WTC11 (cell line): ENCODE data around the gene CD80. TPM values are rescaled to one million over a fixed set of nuclear protein-coding genes. Genes with fewer than 3 reads are reported as not detected.

ENCODE experiments used
- ATAC-seq: fragments of 200-7000 bp; cut with Tn5 transposase; 2 replicates; pipeline ENCODE4 v1.10.0; 2021; ENCODE audit warnings: mild to moderate bottlenecking, moderate library complexity
- CTCF ChIA-PET: fragments of 300-600 bp; sonication (Branson Sonifier 250); formaldehyde crosslinking; loops from one replicate; lab custom pipeline; 2021; ENCODE audit warnings: antibody characterized with exemption; lab: Charles Lee
- POLR2A ChIA-PET: fragments of 350-600 bp; sonication (Branson Sonifier 250); formaldehyde crosslinking; loops from one replicate; lab custom pipeline; 2021; ENCODE audit warnings: antibody characterized with exemption; lab: Charles Lee
- DNase-seq: peaks from one replicate; pipeline ENCODE4 v3.0.0; 2021; ENCODE audit warnings: low spot score
- H3K27ac Mint-ChIP-seq: 2 replicates; pipeline ENCODE4 v1.8.0; 2021; ENCODE audit warnings: mixed read lengths
- H3K27me3 Mint-ChIP-seq: 2 replicates; pipeline ENCODE4 v1.8.0; 2021; ENCODE audit warnings: low read depth, mild to moderate bottlenecking, moderate library complexity, mixed read lengths
- H3K36me3 Mint-ChIP-seq: 2 replicates; pipeline ENCODE4 v1.8.0; 2021; ENCODE audit warnings: mixed read lengths
- H3K4me1 Mint-ChIP-seq: 2 replicates; pipeline ENCODE4 v1.8.0; 2022; ENCODE audit warnings: mixed read lengths
- H3K4me3 Mint-ChIP-seq: 2 replicates; pipeline ENCODE4 v1.8.0; 2021; ENCODE audit warnings: mild to moderate bottlenecking, moderate library complexity, mixed read lengths
- H3K9me3 Mint-ChIP-seq: 2 replicates; pipeline ENCODE4 v1.8.0; 2021; ENCODE audit warnings: mixed read lengths
- CDX4 ChIP-seq: fragments of 250-450 bp; sonication (Bioruptor Pico); IDR thresholded peaks from 2 replicates; pipeline ENCODE4 v1.9.0; 2021; ENCODE audit warnings: moderate library complexity, mild to moderate bottlenecking, inconsistent platforms, borderline replicate concordance
- CTCF ChIP-seq: fragments of 200-600 bp; IDR thresholded peaks from 2 replicates; pipeline ENCODE4 v1.8.0; 2022; ENCODE audit warnings: antibody characterized with exemption
- ESRRA ChIP-seq: sonication (generic); formaldehyde crosslinking; IDR thresholded peaks from 2 replicates; pipeline ENCODE4 v1.8.1; 2022; ENCODE audit warnings: mild to moderate bottlenecking, missing genetic modification reagents, borderline replicate concordance
- NFYB ChIP-seq: sonication (generic); formaldehyde crosslinking; conservative IDR thresholded peaks from 2 replicates; pipeline ENCODE4 v1.8.0; 2022; ENCODE audit warnings: low read depth, missing genetic modification reagents
- RELA ChIP-seq: sonication (generic); formaldehyde crosslinking; IDR thresholded peaks from 2 replicates; pipeline ENCODE4 v1.8.1; 2022; ENCODE audit warnings: missing genetic modification reagents, mild to moderate bottlenecking, borderline replicate concordance
- SMAD4 ChIP-seq: sonication (generic); formaldehyde crosslinking; IDR thresholded peaks from 2 replicates; pipeline ENCODE4 v1.8.0; 2022; ENCODE audit warnings: mild to moderate bottlenecking, missing genetic modification reagents
- STAT6 ChIP-seq: sonication (generic); formaldehyde crosslinking; conservative IDR thresholded peaks from 2 replicates; pipeline ENCODE4 v1.8.1; 2023; ENCODE audit warnings: mild to moderate bottlenecking, low read depth, missing genetic modification reagents, moderate library complexity
- USF1 ChIP-seq: sonication (generic); formaldehyde crosslinking; IDR thresholded peaks from 2 replicates; pipeline ENCODE4 v1.8.0; 2022; ENCODE audit warnings: mild to moderate bottlenecking, missing genetic modification reagents
- ZNF138 ChIP-seq: sonication (generic); formaldehyde crosslinking; conservative IDR thresholded peaks from 2 replicates; pipeline ENCODE4 v1.8.1; 2022; ENCODE audit warnings: mild to moderate bottlenecking, moderate library complexity, missing genetic modification reagents
- ZSCAN18 ChIP-seq: fragments of 250-450 bp; sonication (Bioruptor Pico); IDR thresholded peaks from 2 replicates; pipeline ENCODE4 v2.1.2; 2022; ENCODE audit warnings: mild to moderate bottlenecking, moderate library complexity
- total RNA-seq: library from RNA; stranded (reverse); gene quantifications from 3 replicates; pipeline ENCODE4 v1.2.3, GENCODE V29; 2021
- TF ChIP-seq, protein P1 (sequence below): sonication (generic); formaldehyde crosslinking; IDR thresholded peaks from 2 replicates; pipeline ENCODE4 v1.8.0; 2023; ENCODE audit warnings: missing genetic modification reagents, mild to moderate bottlenecking, borderline replicate concordance
- TF ChIP-seq, protein P2 (sequence below): sonication (generic); formaldehyde crosslinking; IDR thresholded peaks from 2 replicates; pipeline ENCODE4 v1.8.1; 2023; ENCODE audit warnings: mild to moderate bottlenecking, missing genetic modification reagents
- TF ChIP-seq, protein P3 (sequence below): sonication (generic); formaldehyde crosslinking; IDR thresholded peaks from 2 replicates; pipeline ENCODE4 v1.8.0; 2023; ENCODE audit warnings: missing genetic modification reagents
- TF ChIP-seq, protein P4 (sequence below): sonication (generic); formaldehyde crosslinking; IDR thresholded peaks from 2 replicates; pipeline ENCODE4 v1.8.0; 2022; ENCODE audit warnings: mild to moderate bottlenecking, missing genetic modification reagents

The CD80 gene
- total RNA-seq, 1 experiment from 2014 or later: 0.24 TPM

GRCh38 chr3:119558626-119559317, 642 bp downstream of the CD80 start (continued):
- TF ChIP-seq, protein P1, sequence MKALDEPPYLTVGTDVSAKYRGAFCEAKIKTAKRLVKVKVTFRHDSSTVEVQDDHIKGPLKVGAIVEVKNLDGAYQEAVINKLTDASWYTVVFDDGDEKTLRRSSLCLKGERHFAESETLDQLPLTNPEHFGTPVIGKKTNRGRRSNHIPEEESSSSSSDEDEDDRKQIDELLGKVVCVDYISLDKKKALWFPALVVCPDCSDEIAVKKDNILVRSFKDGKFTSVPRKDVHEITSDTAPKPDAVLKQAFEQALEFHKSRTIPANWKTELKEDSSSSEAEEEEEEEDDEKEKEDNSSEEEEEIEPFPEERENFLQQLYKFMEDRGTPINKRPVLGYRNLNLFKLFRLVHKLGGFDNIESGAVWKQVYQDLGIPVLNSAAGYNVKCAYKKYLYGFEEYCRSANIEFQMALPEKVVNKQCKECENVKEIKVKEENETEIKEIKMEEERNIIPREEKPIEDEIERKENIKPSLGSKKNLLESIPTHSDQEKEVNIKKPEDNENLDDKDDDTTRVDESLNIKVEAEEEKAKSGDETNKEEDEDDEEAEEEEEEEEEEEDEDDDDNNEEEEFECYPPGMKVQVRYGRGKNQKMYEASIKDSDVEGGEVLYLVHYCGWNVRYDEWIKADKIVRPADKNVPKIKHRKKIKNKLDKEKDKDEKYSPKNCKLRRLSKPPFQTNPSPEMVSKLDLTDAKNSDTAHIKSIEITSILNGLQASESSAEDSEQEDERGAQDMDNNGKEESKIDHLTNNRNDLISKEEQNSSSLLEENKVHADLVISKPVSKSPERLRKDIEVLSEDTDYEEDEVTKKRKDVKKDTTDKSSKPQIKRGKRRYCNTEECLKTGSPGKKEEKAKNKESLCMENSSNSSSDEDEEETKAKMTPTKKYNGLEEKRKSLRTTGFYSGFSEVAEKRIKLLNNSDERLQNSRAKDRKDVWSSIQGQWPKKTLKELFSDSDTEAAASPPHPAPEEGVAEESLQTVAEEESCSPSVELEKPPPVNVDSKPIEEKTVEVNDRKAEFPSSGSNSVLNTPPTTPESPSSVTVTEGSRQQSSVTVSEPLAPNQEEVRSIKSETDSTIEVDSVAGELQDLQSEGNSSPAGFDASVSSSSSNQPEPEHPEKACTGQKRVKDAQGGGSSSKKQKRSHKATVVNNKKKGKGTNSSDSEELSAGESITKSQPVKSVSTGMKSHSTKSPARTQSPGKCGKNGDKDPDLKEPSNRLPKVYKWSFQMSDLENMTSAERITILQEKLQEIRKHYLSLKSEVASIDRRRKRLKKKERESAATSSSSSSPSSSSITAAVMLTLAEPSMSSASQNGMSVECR (CRISPR knock-in tag): no peak

DNA sequence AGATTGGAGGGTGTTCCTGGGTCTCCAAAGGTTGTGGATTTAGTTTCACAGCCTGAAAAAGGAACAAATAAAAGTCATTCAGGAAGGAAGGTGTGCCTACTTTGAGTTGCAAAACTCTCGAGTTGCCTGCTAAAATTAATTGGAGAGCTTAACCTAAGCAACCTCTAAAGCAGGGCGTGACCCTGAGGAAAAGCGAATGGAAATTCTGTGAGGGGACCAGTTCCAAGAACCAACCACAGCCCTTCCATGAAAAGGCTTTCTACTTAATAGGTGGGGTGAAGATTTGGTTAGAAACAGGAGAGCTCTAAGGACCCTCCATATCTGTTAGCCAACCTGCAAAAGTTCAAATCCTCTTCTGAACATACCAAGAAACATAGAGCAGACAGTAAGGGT, 1.5 kb downstream of the CD80 start:
- ATAC-seq: no peak
- ChIA-PET CTCF (no interaction called here), POLR2A (no interaction called here)
- H3K27me3 Mint-ChIP-seq: no peaks in the 10 kb centered on the region; the same call in 1 of the 2 replicates
- H3K9me3 Mint-ChIP-seq: no peaks in the 10 kb centered on the region
- TF ChIP-seq STAT6 (CRISPR knock-in tag) (no peak), ZSCAN18 (CRISPR knock-in tag) (no peak), RELA (no peak), ESRRA (CRISPR knock-in tag) (no peak), USF1 (CRISPR knock-in tag) (no peak), CTCF (no peak), NFYB (CRISPR knock-in tag) (no peak), SMAD4 (CRISPR knock-in tag) (no peak), ZNF138 (no peak), CDX4 (CRISPR knock-in tag) (no peak)
- TF ChIP-seq, protein P2, sequence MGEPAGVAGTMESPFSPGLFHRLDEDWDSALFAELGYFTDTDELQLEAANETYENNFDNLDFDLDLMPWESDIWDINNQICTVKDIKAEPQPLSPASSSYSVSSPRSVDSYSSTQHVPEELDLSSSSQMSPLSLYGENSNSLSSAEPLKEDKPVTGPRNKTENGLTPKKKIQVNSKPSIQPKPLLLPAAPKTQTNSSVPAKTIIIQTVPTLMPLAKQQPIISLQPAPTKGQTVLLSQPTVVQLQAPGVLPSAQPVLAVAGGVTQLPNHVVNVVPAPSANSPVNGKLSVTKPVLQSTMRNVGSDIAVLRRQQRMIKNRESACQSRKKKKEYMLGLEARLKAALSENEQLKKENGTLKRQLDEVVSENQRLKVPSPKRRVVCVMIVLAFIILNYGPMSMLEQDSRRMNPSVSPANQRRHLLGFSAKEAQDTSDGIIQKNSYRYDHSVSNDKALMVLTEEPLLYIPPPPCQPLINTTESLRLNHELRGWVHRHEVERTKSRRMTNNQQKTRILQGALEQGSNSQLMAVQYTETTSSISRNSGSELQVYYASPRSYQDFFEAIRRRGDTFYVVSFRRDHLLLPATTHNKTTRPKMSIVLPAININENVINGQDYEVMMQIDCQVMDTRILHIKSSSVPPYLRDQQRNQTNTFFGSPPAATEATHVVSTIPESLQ (CRISPR knock-in tag): no peak
- TF ChIP-seq, protein P3, sequence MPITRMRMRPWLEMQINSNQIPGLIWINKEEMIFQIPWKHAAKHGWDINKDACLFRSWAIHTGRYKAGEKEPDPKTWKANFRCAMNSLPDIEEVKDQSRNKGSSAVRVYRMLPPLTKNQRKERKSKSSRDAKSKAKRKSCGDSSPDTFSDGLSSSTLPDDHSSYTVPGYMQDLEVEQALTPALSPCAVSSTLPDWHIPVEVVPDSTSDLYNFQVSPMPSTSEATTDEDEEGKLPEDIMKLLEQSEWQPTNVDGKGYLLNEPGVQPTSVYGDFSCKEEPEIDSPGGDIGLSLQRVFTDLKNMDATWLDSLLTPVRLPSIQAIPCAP (CRISPR knock-in tag): no peak
- TF ChIP-seq, protein P4, sequence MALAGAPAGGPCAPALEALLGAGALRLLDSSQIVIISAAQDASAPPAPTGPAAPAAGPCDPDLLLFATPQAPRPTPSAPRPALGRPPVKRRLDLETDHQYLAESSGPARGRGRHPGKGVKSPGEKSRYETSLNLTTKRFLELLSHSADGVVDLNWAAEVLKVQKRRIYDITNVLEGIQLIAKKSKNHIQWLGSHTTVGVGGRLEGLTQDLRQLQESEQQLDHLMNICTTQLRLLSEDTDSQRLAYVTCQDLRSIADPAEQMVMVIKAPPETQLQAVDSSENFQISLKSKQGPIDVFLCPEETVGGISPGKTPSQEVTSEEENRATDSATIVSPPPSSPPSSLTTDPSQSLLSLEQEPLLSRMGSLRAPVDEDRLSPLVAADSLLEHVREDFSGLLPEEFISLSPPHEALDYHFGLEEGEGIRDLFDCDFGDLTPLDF (CRISPR knock-in tag): no peak
- no peak overlapping the region for H3K27ac Mint-ChIP-seq
- no peak overlapping the region for H3K4me3 Mint-ChIP-seq
- H3K36me3 Mint-ChIP-seq: no peaks in the 10 kb centered on the region
- H3K4me1 Mint-ChIP-seq: peaks cover 9% of the 10 kb centered on the region; the same call in 1 of the 2 replicates
- no peak for DNase-seq
